Tibial nerve (tissue), 4 donors: ENCODE results near the gene SLC66A2. TPM values are rescaled to one million over a fixed set of nuclear protein-coding genes. Genes with fewer than 3 reads are reported as not detected.

Source experiments
- DNase-seq, 2 donors: peaks; one replicate each; pipeline ENCODE4 v3.0.0-alpha.2; 2019; ENCODE audit warnings: low spot score in 2 of 2
- H3K27ac ChIP-seq, 4 donors: fragments of 200-600 bp; sonication (generic) in 3 of 4; one replicate each; pipeline ENCODE4 v1.5.1; 2017 to 2019; ENCODE audit warnings: mild to moderate bottlenecking in 1 of 4
- H3K27me3 ChIP-seq, 2 donors: fragments of 200-600 bp; sonication (generic) in 1 of 2; one replicate each; pipeline versions ENCODE4 v1.5.1 to v1.6.0; 2017 to 2019
- H3K36me3 ChIP-seq, 3 donors: fragments of 200-600 bp; sonication (generic); one replicate each; pipeline ENCODE4 v1.5.1; 2018 to 2019
- H3K4me1 ChIP-seq, 4 donors: fragments of 200-600 bp; sonication (generic) in 3 of 4; one replicate each; pipeline ENCODE4 v1.5.1; 2017 to 2019
- H3K4me3 ChIP-seq, 4 donors: fragments of 200-600 bp; sonication (generic) in 3 of 4; one replicate each; pipeline ENCODE4 v1.5.1; 2017 to 2019; ENCODE audit warnings: mild to moderate bottlenecking in 1 of 4, moderate library complexity in 1 of 4
- H3K9me3 ChIP-seq, 4 donors: fragments of 200-600 bp; sonication (generic) in 3 of 4; one replicate each; pipeline ENCODE4 v1.5.1; 2017 to 2019
- CTCF ChIP-seq, 5 experiments: fragments of 200-600 bp in 3 of 5; fragments of 450-650 bp in 2 of 5; sonication (generic) in 3 of 5; IDR thresholded peaks; one replicate each; pipeline ENCODE4 v1.5.1; 2016 to 2019; ENCODE audit warnings: antibody characterized with exemption in 5 of 5, mild to moderate bottlenecking in 3 of 5, moderate library complexity in 2 of 5
- EP300 ChIP-seq, 2 donors: sonication (generic); formaldehyde crosslinking; IDR thresholded peaks; one replicate each; pipeline ENCODE4 v1.6.1; 2017; ENCODE audit warnings: antibody characterized with exemption in 2 of 2, mild to moderate bottlenecking in 1 of 2
- POLR2A ChIP-seq, 2 donors: fragments of 450-650 bp; IDR thresholded peaks; one replicate each; pipeline ENCODE4 v1.6.1; 2017; ENCODE audit warnings: antibody characterized with exemption in 2 of 2, mild to moderate bottlenecking in 2 of 2, moderate library complexity in 2 of 2
- WGBS, 2 donors: methylation state at CpG; one replicate each; pipeline ENCODE4 v1.1.5; 2018; 5-methylcytosine and 5-hydroxymethylcytosine counted together
- total RNA-seq, 4 donors: library from RNA; depleted of rRNA; stranded (reverse); fragments of >200 nt; gene quantifications; one replicate each; pipeline ENCODE4 v1.1.0, GENCODE V29; 2016

SLC66A2 gene
- total RNA-seq, 4 donors from 2014 or later: 112 to 361 (median 222) TPM

- Histone ChIP-seq H3K4me3 (no peak overlapping the region), H3K4me1 (peaks cover 0 to 69% (median 4%) of the 10 kb centered on the region in 4 donors), H3K36me3 (peaks cover 0 to 89% (median 0%) of the 10 kb centered on the region in 3 donors), H3K27ac (peak overlapping the region in 1 of 4 donors; percentile 98), H3K27me3 (no peaks in the 10 kb centered on the region), H3K9me3 (peaks cover 0 to 40% (median 5%) of the 10 kb centered on the region in 4 donors)
- 95 to 96% methylated on average over 5 to 6 of the region's 6 CpGs for WGBS, 2 donors
- TF ChIP-seq EP300 (IDR thresholded peaks at IDR 0.05) (no peak), CTCF (IDR thresholded peaks at IDR 0.05) (no peak), POLR2A (IDR thresholded peaks at IDR 0.05) (no peak)
- DNase-seq: no peak
Measured at GRCh38 chr18:79935925-79936324, 15.5 kb downstream of the SLC66A2 start.

- 98 to 100% methylated on average over 3 of the region's 3 CpGs for WGBS, 2 donors
Measured at GRCh38 chr18:79935499-79935898, 16.0 kb downstream of the SLC66A2 start.

GRCh38 chr18:79935098-79935480 is 16.4 kb downstream of the SLC66A2 start:
- H3K4me3 ChIP-seq: no peak overlapping the region
- no peak for TF ChIP-seq CTCF (IDR thresholded peaks at IDR 0.05)
- TF ChIP-seq EP300 (IDR thresholded peaks at IDR 0.05): no peak
- no peak for TF ChIP-seq POLR2A (IDR thresholded peaks at IDR 0.05)
- H3K27me3 ChIP-seq: no peaks in the 10 kb centered on the region
- H3K9me3 ChIP-seq: peaks cover 0 to 48% (median 8%) of the 10 kb centered on the region in 4 donors
- H3K27ac ChIP-seq: no peak overlapping the region
- 78 to 81% methylated on average over 5 of the region's 5 CpGs for WGBS, 2 donors
- DNase-seq: no peak
- H3K36me3 ChIP-seq: peaks cover 0 to 89% (median 0%) of the 10 kb centered on the region in 3 donors
- peaks cover 0 to 62% (median 4%) of the 10 kb centered on the region in 4 donors for H3K4me1 ChIP-seq

More at GRCh38 chr18:79935499-79935898, 16.0 kb downstream of the SLC66A2 start:
- TF ChIP-seq POLR2A (IDR thresholded peaks at IDR 0.05) (no peak), CTCF (IDR thresholded peaks at IDR 0.05) (no peak), EP300 (IDR thresholded peaks at IDR 0.05) (no peak)
- H3K4me1 ChIP-seq: peaks cover 0 to 64% (median 4%) of the 10 kb centered on the region in 4 donors
- H3K27me3 ChIP-seq: no peaks in the 10 kb centered on the region
- H3K36me3 ChIP-seq: peaks cover 0 to 89% (median 0%) of the 10 kb centered on the region in 3 donors
- peak overlapping the region in 1 of 4 donors; percentile 98 for H3K27ac ChIP-seq
- no peak overlapping the region for H3K4me3 ChIP-seq
- H3K9me3 ChIP-seq: peaks cover 0 to 44% (median 6%) of the 10 kb centered on the region in 4 donors
- no peak for DNase-seq

- DNase-seq: no peak
- Histone ChIP-seq H3K27ac (no peak overlapping the region), H3K4me1 (peaks cover 0 to 56% (median 4%) of the 10 kb centered on the region in 4 donors), H3K27me3 (no peaks in the 10 kb centered on the region), H3K4me3 (no peak overlapping the region), H3K9me3 (peaks cover 0 to 54% (median 13%) of the 10 kb centered on the region in 4 donors), H3K36me3 (peaks cover 0 to 89% (median 0%) of the 10 kb centered on the region in 3 donors)
- WGBS, 2 donors: 68 to 80% methylated on average over 8 of the region's 8 CpGs
- no peak for TF ChIP-seq POLR2A (IDR thresholded peaks at IDR 0.05)
- no peak for TF ChIP-seq EP300 (IDR thresholded peaks at IDR 0.05)
- no peak for TF ChIP-seq CTCF (IDR thresholded peaks at IDR 0.05)
Measured at GRCh38 chr18:79934311-79935097, 16.9 kb downstream of the SLC66A2 start.

GRCh38 chr18:79933765-79934164 is 17.7 kb downstream of the SLC66A2 start:
- H3K4me1 ChIP-seq: peaks cover 0 to 49% (median 4%) of the 10 kb centered on the region in 4 donors
- no peak for DNase-seq
- H3K27ac ChIP-seq: no peak overlapping the region
- H3K27me3 ChIP-seq: no peaks in the 10 kb centered on the region
- peaks cover 0 to 96% (median 0%) of the 10 kb centered on the region in 3 donors for H3K36me3 ChIP-seq
- no peak for TF ChIP-seq CTCF (IDR thresholded peaks at IDR 0.05)
- TF ChIP-seq POLR2A (IDR thresholded peaks at IDR 0.05): no peak
- no peak for TF ChIP-seq EP300 (IDR thresholded peaks at IDR 0.05)
- H3K9me3 ChIP-seq: peaks cover 3 to 62% (median 19%) of the 10 kb centered on the region in 4 donors
- H3K4me3 ChIP-seq: no peak overlapping the region
- 83 to 89% methylated on average over 10 of the region's 10 CpGs for WGBS, 2 donors
